GM12801 (cell line): ENCODE data around the gene PTPRM.

Experiments used
- TF ChIP-seq, protein P1 (sequence below): IDR thresholded peaks from one replicate; pipeline ENCODE4 v1.5.1; 2011; ENCODE audit warnings: control low read depth; ENCODE audit not compliant: insufficient read length; ENCODE audit errors: extremely low read depth

PTPRM gene

GRCh38 chr18:7567474-7568425, 634 bp downstream of the PTPRM start:
- TF ChIP-seq, protein P1, sequence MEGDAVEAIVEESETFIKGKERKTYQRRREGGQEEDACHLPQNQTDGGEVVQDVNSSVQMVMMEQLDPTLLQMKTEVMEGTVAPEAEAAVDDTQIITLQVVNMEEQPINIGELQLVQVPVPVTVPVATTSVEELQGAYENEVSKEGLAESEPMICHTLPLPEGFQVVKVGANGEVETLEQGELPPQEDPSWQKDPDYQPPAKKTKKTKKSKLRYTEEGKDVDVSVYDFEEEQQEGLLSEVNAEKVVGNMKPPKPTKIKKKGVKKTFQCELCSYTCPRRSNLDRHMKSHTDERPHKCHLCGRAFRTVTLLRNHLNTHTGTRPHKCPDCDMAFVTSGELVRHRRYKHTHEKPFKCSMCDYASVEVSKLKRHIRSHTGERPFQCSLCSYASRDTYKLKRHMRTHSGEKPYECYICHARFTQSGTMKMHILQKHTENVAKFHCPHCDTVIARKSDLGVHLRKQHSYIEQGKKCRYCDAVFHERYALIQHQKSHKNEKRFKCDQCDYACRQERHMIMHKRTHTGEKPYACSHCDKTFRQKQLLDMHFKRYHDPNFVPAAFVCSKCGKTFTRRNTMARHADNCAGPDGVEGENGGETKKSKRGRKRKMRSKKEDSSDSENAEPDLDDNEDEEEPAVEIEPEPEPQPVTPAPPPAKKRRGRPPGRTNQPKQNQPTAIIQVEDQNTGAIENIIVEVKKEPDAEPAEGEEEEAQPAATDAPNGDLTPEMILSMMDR: no peak

DNA sequence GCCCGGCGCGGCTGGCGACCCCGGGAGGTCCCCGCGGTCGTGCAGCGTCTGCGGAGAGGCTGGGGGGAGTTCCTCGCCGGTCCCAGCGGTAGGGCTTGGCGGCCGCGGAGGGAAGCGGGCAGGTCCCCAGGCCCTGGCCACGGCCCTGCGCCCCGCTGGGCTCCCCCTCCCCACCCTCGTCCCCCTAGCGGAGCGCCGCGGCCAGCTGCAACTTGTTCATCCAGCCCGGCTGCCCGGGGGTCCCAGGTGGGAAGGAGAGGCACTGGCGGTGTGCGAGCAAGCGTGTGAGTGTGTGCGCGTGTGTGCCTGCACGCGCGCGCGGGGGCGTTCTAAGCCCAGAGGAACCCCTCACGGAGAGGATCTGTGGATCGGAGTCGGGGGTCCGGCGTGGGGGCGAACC, 1.3 kb downstream of the PTPRM start:
- TF ChIP-seq, protein P1: no peak

DNA sequence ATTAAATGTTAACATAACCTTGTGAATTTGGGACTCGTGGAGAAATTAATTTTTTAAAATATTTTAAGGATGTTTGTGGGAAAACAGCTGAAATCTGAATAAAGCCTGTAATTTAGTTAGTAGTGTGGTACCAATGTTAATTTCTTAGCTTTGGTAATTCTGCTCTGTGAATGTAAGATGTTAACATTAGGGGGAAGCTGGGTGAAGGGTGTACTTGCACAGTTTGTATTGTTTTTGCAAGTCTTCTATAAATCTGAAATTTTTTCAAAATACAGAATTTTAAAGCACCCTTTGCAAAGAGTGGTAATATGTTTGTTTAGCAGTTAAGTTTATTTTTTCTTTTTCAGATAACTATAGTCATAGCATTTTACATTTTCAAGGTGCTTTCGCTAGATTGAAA, 4.5 kb downstream of the PTPRM start:
- TF ChIP-seq, protein P1: no peak

GRCh38 chr18:7572822-7573221, 5.7 kb downstream of the PTPRM start:
- TF ChIP-seq, protein P1: no peak

DNA sequence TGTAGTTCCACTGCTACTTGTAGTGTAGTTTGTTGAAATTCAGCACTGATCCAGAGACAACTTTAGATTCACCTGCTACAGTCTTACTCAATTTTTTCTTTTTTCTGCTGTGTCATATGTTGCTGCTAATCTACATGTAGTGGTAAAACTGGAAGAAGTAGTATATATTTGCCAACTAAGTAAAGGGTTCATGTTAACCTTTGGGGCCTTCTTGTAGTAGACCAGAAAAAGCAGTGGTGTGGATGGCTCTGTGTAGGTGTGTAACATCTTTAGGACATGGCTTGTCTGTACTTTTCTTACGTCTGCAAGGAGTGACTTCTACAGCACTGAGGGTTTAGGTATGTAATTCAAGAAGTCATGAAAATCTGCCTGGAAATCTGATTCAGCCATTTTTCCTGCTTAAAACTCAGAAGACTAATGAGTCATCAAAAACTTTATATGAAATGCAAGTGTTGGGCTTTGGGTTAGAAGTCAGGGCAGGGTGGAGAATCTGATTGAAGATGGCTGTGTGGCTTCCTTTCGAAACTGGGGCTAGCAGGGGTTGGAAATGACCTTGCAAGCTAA, 8.4 kb downstream of the PTPRM start:
- TF ChIP-seq, protein P1: no peak

GRCh38 chr18:7576077-7576476, 9.0 kb downstream of the PTPRM start:
- TF ChIP-seq, protein P1: no peak

DNA sequence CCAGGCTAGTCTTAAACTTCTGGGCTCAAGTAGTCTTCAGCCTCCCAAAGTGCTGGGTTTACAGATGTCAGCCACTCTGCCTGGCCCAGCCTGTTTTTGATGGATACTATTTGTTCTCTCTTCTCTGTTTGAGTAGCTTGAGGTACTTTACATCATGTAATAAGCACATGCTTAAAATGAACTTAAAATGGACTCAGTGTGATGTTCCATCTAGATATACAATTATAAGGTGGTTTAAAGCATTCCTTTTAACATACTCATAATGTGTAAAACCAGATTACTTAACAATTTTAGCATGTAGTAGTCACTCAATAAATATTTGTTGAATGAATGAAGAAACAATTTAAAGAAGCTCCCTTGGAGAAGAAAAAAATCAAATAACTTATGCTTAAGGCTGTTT, 9.6 kb downstream of the PTPRM start:
- TF ChIP-seq, protein P1: no peak
